Mesenchymal stem cell (in vitro differentiated cells and primary cell): ENCODE results near the gene SIM2.

Source experiments
- DNase-seq: peaks from one replicate; pipeline ENCODE4 v3.0.0-alpha.2; 2013
- H2AFZ ChIP-seq: one replicate; pipeline ENCODE4 v1.6.1; 2013; ENCODE audit warnings: low read depth, mild to moderate bottlenecking, control low read depth, inconsistent platforms, low read length, moderate library complexity
- H2AK5ac ChIP-seq: 2 replicates; pipeline ENCODE4 v1.6.1; 2013; ENCODE audit warnings: low read length, moderate library complexity, mild to moderate bottlenecking, inconsistent platforms; ENCODE audit not compliant: severe bottlenecking
- H2BK120ac ChIP-seq: one replicate; pipeline ENCODE4 v1.6.1; 2013; ENCODE audit warnings: low read depth, mild to moderate bottlenecking, inconsistent platforms, low read length, moderate library complexity
- H2BK12ac ChIP-seq, 2 experiments: one replicate each; pipeline ENCODE4 v1.6.1; 2013; ENCODE audit warnings: inconsistent platforms in 2 of 2, low read length in 2 of 2, mild to moderate bottlenecking in 2 of 2, moderate library complexity in 2 of 2, control low read depth in 1 of 2
- H2BK15ac ChIP-seq: one replicate; pipeline ENCODE4 v1.6.1; 2013; ENCODE audit warnings: mild to moderate bottlenecking, low read depth, inconsistent platforms; ENCODE audit not compliant: poor library complexity, severe bottlenecking
- H2BK5ac ChIP-seq: 2 replicates; pipeline ENCODE4 v1.6.1; 2013; ENCODE audit warnings: low read depth, mild to moderate bottlenecking, low read length, control low read depth, inconsistent platforms; ENCODE audit not compliant: poor library complexity, severe bottlenecking
- H3K14ac ChIP-seq, 2 experiments: one replicate each; pipeline ENCODE4 v1.6.1; 2013; ENCODE audit warnings: inconsistent platforms in 2 of 2, low read length in 2 of 2, control low read depth in 1 of 2, mild to moderate bottlenecking in 1 of 2, moderate library complexity in 1 of 2
- H3K18ac ChIP-seq, 2 experiments: one replicate each; pipeline ENCODE4 v1.6.1; 2013; ENCODE audit warnings: inconsistent platforms in 2 of 2, low read length in 2 of 2, control low read depth in 1 of 2, low read depth in 1 of 2, mild to moderate bottlenecking in 1 of 2
- H3K23ac ChIP-seq, 2 experiments: one replicate each; pipeline ENCODE4 v1.6.1; 2013; ENCODE audit warnings: inconsistent platforms in 2 of 2, low read length in 2 of 2, mild to moderate bottlenecking in 2 of 2, moderate library complexity in 2 of 2, control low read depth in 1 of 2
- H3K27ac ChIP-seq: 2 replicates; pipeline ENCODE4 v1.5.1; 2013; ENCODE audit warnings: mild to moderate bottlenecking, moderate library complexity, low read length, control low read depth, inconsistent platforms; ENCODE audit not compliant: poor library complexity, severe bottlenecking
- H3K27me3 ChIP-seq, 2 experiments: 2 replicates each; pipeline versions ENCODE4 v1.6.1 to v1.7.0; 2013; ENCODE audit warnings: low read length in 2 of 2, mild to moderate bottlenecking in 2 of 2, moderate library complexity in 2 of 2, control low read depth in 1 of 2, inconsistent platforms in 1 of 2; ENCODE audit not compliant: control insufficient read depth in 1 of 2, insufficient read depth in 1 of 2
- H3K36me3 ChIP-seq, 2 experiments: 2 replicates each; pipeline versions ENCODE4 v1.6.1 to v1.7.0; 2013; ENCODE audit warnings: low read length in 2 of 2, control low read depth in 1 of 2, inconsistent platforms in 1 of 2, low read depth in 1 of 2, mild to moderate bottlenecking in 1 of 2; ENCODE audit not compliant: insufficient read depth in 2 of 2, control insufficient read depth in 1 of 2
- H3K4ac ChIP-seq, 2 experiments: one replicate each; pipeline ENCODE4 v1.6.1; 2013; ENCODE audit warnings: inconsistent platforms in 2 of 2, low read length in 2 of 2, mild to moderate bottlenecking in 2 of 2, moderate library complexity in 2 of 2, control low read depth in 1 of 2, low read depth in 1 of 2
- H3K4me1 ChIP-seq: 2 replicates; pipeline ENCODE4 v1.6.1; 2013; ENCODE audit warnings: low read depth, low read length, control low read depth; ENCODE audit not compliant: control insufficient read depth, insufficient read depth
- H3K4me2 ChIP-seq: 2 replicates; pipeline ENCODE4 v1.6.1; 2013; ENCODE audit warnings: low read length, mild to moderate bottlenecking, inconsistent platforms; ENCODE audit not compliant: poor library complexity, severe bottlenecking
- H3K4me3 ChIP-seq, 2 experiments: 2 replicates each; pipeline versions ENCODE4 v1.5.1 to v1.7.0; 2013; ENCODE audit warnings: low read length in 2 of 2, mild to moderate bottlenecking in 2 of 2, control low read depth in 1 of 2, low read depth in 1 of 2; ENCODE audit not compliant: insufficient read depth in 1 of 2
- H3K79me1 ChIP-seq: replicated peaks from 2 replicates; pipeline ENCODE4 v1.6.1; 2013; ENCODE audit warnings: mild to moderate bottlenecking, control low read depth, low read length, inconsistent platforms; ENCODE audit not compliant: poor library complexity, severe bottlenecking
- H3K9ac ChIP-seq: 2 replicates; pipeline ENCODE4 v1.7.0; 2013; ENCODE audit warnings: mild to moderate bottlenecking, low read length, moderate library complexity
- H3K9me3 ChIP-seq: 2 replicates; pipeline ENCODE4 v1.7.0; 2013; ENCODE audit warnings: mild to moderate bottlenecking, low read length; ENCODE audit not compliant: control insufficient read depth
- H4K8ac ChIP-seq: one replicate; pipeline ENCODE4 v1.6.1; 2013; ENCODE audit warnings: inconsistent platforms, mild to moderate bottlenecking, low read length, moderate library complexity
- H4K91ac ChIP-seq: one replicate; pipeline ENCODE4 v1.6.1; 2013; ENCODE audit warnings: mild to moderate bottlenecking, low read length, inconsistent platforms
- WGBS: methylation state at CpG from one replicate; pipeline ENCODE4 v1.1.7; 2013; ENCODE audit warnings: mixed read lengths; 5-methylcytosine and 5-hydroxymethylcytosine counted together

The SIM2 gene

GRCh38 chr21:36719614-36720013 is 20.7 kb downstream of the SIM2 start:
- no peak overlapping the region for H2AFZ ChIP-seq
- H3K4me3 ChIP-seq, result no peak overlapping the region
- peaks cover 2% of the 10 kb centered on the region for H3K79me1 ChIP-seq
- H3K14ac ChIP-seq, result no peak overlapping the region
- DNase-seq, result no peak
- no peaks in the 10 kb centered on the region for H3K4me1 ChIP-seq
- H3K9me3 ChIP-seq, result no peaks in the 10 kb centered on the region
- H3K36me3 ChIP-seq, result no peaks in the 10 kb centered on the region
- no peak overlapping the region for H3K4me2 ChIP-seq
- H2BK120ac ChIP-seq, result no peak overlapping the region
- no peak overlapping the region for H2AK5ac ChIP-seq
- no peak overlapping the region for H3K27ac ChIP-seq
- H2BK15ac ChIP-seq, result no peak overlapping the region
- no peak overlapping the region for H3K23ac ChIP-seq
- H4K91ac ChIP-seq, result no peak overlapping the region
- H4K8ac ChIP-seq, result no peak overlapping the region
- no peak overlapping the region for H2BK5ac ChIP-seq
- no peak overlapping the region for H3K9ac ChIP-seq
- H3K27me3 ChIP-seq, result peaks cover 19 to 54% of the 10 kb centered on the region in 2 experiments
- WGBS, result 96% methylated on average over 10 of the region's 10 CpGs
- no peak overlapping the region for H3K18ac ChIP-seq
- H2BK12ac ChIP-seq, result no peak overlapping the region
- H3K4ac ChIP-seq, result no peak overlapping the region

GRCh38 chr21:36721817-36722216 is 22.9 kb downstream of the SIM2 start:
- no peak overlapping the region for H3K4ac ChIP-seq
- H2BK120ac ChIP-seq, result no peak overlapping the region
- peaks cover 12 to 38% of the 10 kb centered on the region in 2 experiments for H3K27me3 ChIP-seq
- H3K4me1 ChIP-seq, result no peaks in the 10 kb centered on the region
- no peak overlapping the region for H3K18ac ChIP-seq
- H2AK5ac ChIP-seq, result no peak overlapping the region
- peaks cover 2% of the 10 kb centered on the region for H3K79me1 ChIP-seq
- no peak overlapping the region for H3K27ac ChIP-seq
- H2BK5ac ChIP-seq, result no peak overlapping the region
- no peak for DNase-seq
- H2BK15ac ChIP-seq, result no peak overlapping the region
- no peak overlapping the region for H4K91ac ChIP-seq
- H3K4me2 ChIP-seq, result no peak overlapping the region
- H2AFZ ChIP-seq, result no peak overlapping the region
- no peak overlapping the region for H3K14ac ChIP-seq
- H3K36me3 ChIP-seq, result no peaks in the 10 kb centered on the region
- no peak overlapping the region for H4K8ac ChIP-seq
- no peak overlapping the region for H3K9ac ChIP-seq
- H2BK12ac ChIP-seq, result no peak overlapping the region
- 84% methylated on average over 7 of the region's 7 CpGs for WGBS
- H3K9me3 ChIP-seq, result no peaks in the 10 kb centered on the region
- H3K4me3 ChIP-seq, result no peak overlapping the region
- H3K23ac ChIP-seq, result no peak overlapping the region

- Histone ChIP-seq H3K14ac (no peak overlapping the region), H3K4ac (no peak overlapping the region), H2BK120ac (no peak overlapping the region), H2BK15ac (no peak overlapping the region), H3K18ac (no peak overlapping the region), H3K23ac (no peak overlapping the region), H3K4me1 (no peaks in the 10 kb centered on the region), H3K79me1 (peaks cover 2% of the 10 kb centered on the region), H4K91ac (no peak overlapping the region), H4K8ac (no peak overlapping the region), H3K4me2 (no peak overlapping the region), H3K4me3 (no peak overlapping the region), H3K27me3 (peaks cover 18 to 38% of the 10 kb centered on the region in 2 experiments), H2AK5ac (no peak overlapping the region), H3K9ac (no peak overlapping the region), H3K36me3 (no peaks in the 10 kb centered on the region), H2BK12ac (no peak overlapping the region), H2AFZ (peak overlapping the region; percentile 24), H2BK5ac (no peak overlapping the region), H3K27ac (no peak overlapping the region), H3K9me3 (no peaks in the 10 kb centered on the region)
- WGBS, result 86% methylated on average over 25 of the region's 25 CpGs
- DNase-seq, result no peak
These were observed 23.8 kb downstream of the SIM2 start for GRCh38 chr21:36722370-36723368.

- Histone ChIP-seq H2BK120ac (no peak overlapping the region), H2BK15ac (no peak overlapping the region), H3K9ac (no peak overlapping the region), H2BK12ac (no peak overlapping the region), H2AK5ac (no peak overlapping the region), H3K9me3 (no peaks in the 10 kb centered on the region), H2BK5ac (no peak overlapping the region), H2AFZ (no peak overlapping the region), H3K79me1 (peaks cover 2% of the 10 kb centered on the region), H3K14ac (no peak overlapping the region), H4K91ac (no peak overlapping the region), H3K4me2 (no peak overlapping the region), H3K36me3 (peaks cover 0 to 3% of the 10 kb centered on the region in 2 experiments), H3K23ac (no peak overlapping the region), H3K4ac (no peak overlapping the region), H3K27ac (no peak overlapping the region), H4K8ac (no peak overlapping the region), H3K4me1 (peaks cover 3% of the 10 kb centered on the region), H3K18ac (no peak overlapping the region), H3K27me3 (peaks cover 24 to 40% of the 10 kb centered on the region in 2 experiments), H3K4me3 (no peak overlapping the region)
- WGBS, result 90% methylated on average over 14 of the region's 14 CpGs
- DNase-seq, result no peak
These were observed 24.5 kb downstream of the SIM2 start for GRCh38 chr21:36723371-36723881.
